Middle frontal gyrus (tissue), 1 donor: ENCODE measurements around the gene ATP9A.

ENCODE experiments used
- DNase-seq: peaks from one replicate; pipeline ENCODE4 v3.0.0-alpha.2; 2015; ENCODE audit warnings: low spot score; ENCODE audit errors: extremely low spot score

The ATP9A gene

GRCh38 chr20:51633430-51633829 is 134.8 kb downstream of the ATP9A start:
- no peak for DNase-seq

GRCh38 chr20:51631953-51632352 is 136.2 kb downstream of the ATP9A start:
- no peak for DNase-seq

GRCh38 chr20:51631011-51631950 is 136.9 kb downstream of the ATP9A start:
- DNase-seq: no peak

GRCh38 chr20:51629399-51630058 is 138.7 kb downstream of the ATP9A start:
- DNase-seq: no peak

GRCh38 chr20:51628533-51629398 is 139.4 kb downstream of the ATP9A start:
- no peak for DNase-seq

GRCh38 chr20:51627586-51627985 is 140.6 kb downstream of the ATP9A start:
- no peak for DNase-seq

- no peak for DNase-seq
Observed at GRCh38 chr20:51625105-51625504, 143.1 kb downstream of the ATP9A start.

- no peak for DNase-seq
Observed at GRCh38 chr20:51624157-51624731, 143.9 kb downstream of the ATP9A start.

GRCh38 chr20:51623255-51623654 is 144.9 kb downstream of the ATP9A start:
- no peak for DNase-seq

GRCh38 chr20:51622004-51622874 is 146.0 kb downstream of the ATP9A start:
- no peak for DNase-seq

- no peak for DNase-seq
Observed at GRCh38 chr20:51620432-51620831, 147.8 kb downstream of the ATP9A start.

- DNase-seq: no peak
Observed at GRCh38 chr20:51616060-51616459, 152.1 kb downstream of the ATP9A start.

GRCh38 chr20:51614687-51615086 is 153.5 kb downstream of the ATP9A start:
- DNase-seq: no peak

- no peak for DNase-seq
Observed at GRCh38 chr20:51613580-51613979, 154.6 kb downstream of the ATP9A start.

GRCh38 chr20:51612896-51613295 is 155.3 kb downstream of the ATP9A start:
- DNase-seq: no peak

- no peak for DNase-seq
Observed at GRCh38 chr20:51611625-51611890, 156.6 kb downstream of the ATP9A start.

GRCh38 chr20:51610761-51611624 is 157.2 kb downstream of the ATP9A start:
- DNase-seq: no peak

GRCh38 chr20:51610111-51610510 is 158.1 kb downstream of the ATP9A start:
- no peak for DNase-seq

- no peak for DNase-seq
Observed at GRCh38 chr20:51609251-51609650, 158.9 kb downstream of the ATP9A start.

GRCh38 chr20:51608061-51608460 is 160.1 kb downstream of the ATP9A start:
- no peak for DNase-seq
